Astrocyte (in vitro differentiated cells and primary cell): ENCODE measurements around the gene DHRS3. TPM values are rescaled to one million over a fixed set of nuclear protein-coding genes. Genes with fewer than 3 reads are reported as not detected.

Experiments used
- DNase-seq: peaks from one replicate; pipeline ENCODE4 v3.0.0-alpha.2; 2010; ENCODE audit warnings: low read depth
- FAIRE-seq: peaks from 2 replicates; lab custom pipeline; 2011; peaks lifted over from hg19 to GRCh38; lab: Jason Lieb, UNC
- H2AFZ ChIP-seq: 2 replicates; pipeline ENCODE4 v1.6.0; 2012; ENCODE audit warnings: low read depth, low read length, inconsistent platforms
- H3K27ac ChIP-seq: 2 replicates; pipeline ENCODE4 v1.5.1; 2011; ENCODE audit warnings: low read depth, low read length, inconsistent platforms
- H3K27me3 ChIP-seq: 2 replicates; pipeline ENCODE4 v1.6.0; 2011; ENCODE audit warnings: low read length, inconsistent platforms; ENCODE audit not compliant: insufficient read depth
- H3K36me3 ChIP-seq: 2 replicates; pipeline ENCODE4 v1.5.1; 2011; ENCODE audit warnings: low read length, inconsistent platforms; ENCODE audit not compliant: insufficient read depth
- H3K4me1 ChIP-seq: 2 replicates; pipeline ENCODE4 v1.5.1; 2011; ENCODE audit warnings: low read length, inconsistent platforms; ENCODE audit not compliant: insufficient read depth
- H3K4me2 ChIP-seq: 2 replicates; pipeline ENCODE4 v1.6.0; 2012; ENCODE audit warnings: low read length, inconsistent platforms
- H3K4me3 ChIP-seq: 2 replicates; pipeline ENCODE4 v1.5.1; 2011; ENCODE audit warnings: low read depth, mild to moderate bottlenecking, low read length, inconsistent platforms; ENCODE audit not compliant: insufficient read depth
- H3K79me2 ChIP-seq: 2 replicates; pipeline ENCODE4 v1.6.0; 2012; ENCODE audit warnings: mild to moderate bottlenecking, low read length, inconsistent platforms; ENCODE audit not compliant: insufficient read depth
- H3K9ac ChIP-seq: 2 replicates; pipeline ENCODE4 v1.6.0; 2012; ENCODE audit warnings: mild to moderate bottlenecking, low read length, inconsistent platforms
- H3K9me3 ChIP-seq: 2 replicates; pipeline ENCODE4 v1.5.1; 2012; ENCODE audit warnings: low read depth, mild to moderate bottlenecking, low read length, inconsistent platforms; ENCODE audit not compliant: insufficient read depth
- H4K20me1 ChIP-seq: 2 replicates; pipeline ENCODE4 v1.6.0; 2012; ENCODE audit warnings: low read length, inconsistent platforms; ENCODE audit not compliant: insufficient read depth
- H3K27ac Mint-ChIP-seq: one replicate; pipeline ENCODE4 v1.8.0; 2021; ENCODE audit warnings: mild to moderate bottlenecking, mixed read lengths; ENCODE audit not compliant: unreplicated experiment
- H3K27me3 Mint-ChIP-seq: one replicate; pipeline ENCODE4 v1.8.0; 2021; ENCODE audit warnings: low read depth, mixed read lengths; ENCODE audit not compliant: unreplicated experiment
- H3K36me3 Mint-ChIP-seq: one replicate; pipeline ENCODE4 v1.8.0; 2021; ENCODE audit warnings: low read depth, mixed read lengths; ENCODE audit not compliant: unreplicated experiment
- H3K4me1 Mint-ChIP-seq: one replicate; pipeline ENCODE4 v1.8.0; 2021; ENCODE audit warnings: low read depth, mixed read lengths; ENCODE audit not compliant: unreplicated experiment
- H3K4me3 Mint-ChIP-seq: one replicate; pipeline ENCODE4 v1.8.0; 2021; ENCODE audit warnings: mild to moderate bottlenecking, moderate library complexity, mixed read lengths; ENCODE audit not compliant: unreplicated experiment
- H3K9me3 Mint-ChIP-seq: one replicate; pipeline ENCODE4 v1.8.0; 2021; ENCODE audit warnings: mild to moderate bottlenecking, mixed read lengths; ENCODE audit not compliant: unreplicated experiment
- EZH2 ChIP-seq: IDR thresholded peaks from 2 replicates; pipeline ENCODE4 v1.6.1; 2012; ENCODE audit warnings: mild to moderate bottlenecking, low read length, inconsistent platforms; ENCODE audit not compliant: insufficient read depth
- total RNA-seq: library from RNA; stranded (reverse); gene quantifications from 2 replicates; pipeline ENCODE4 v1.2.1, GENCODE V29; 2021
- TF ChIP-seq, protein P1 (sequence below): IDR thresholded peaks from 2 replicates; pipeline ENCODE4 v1.5.1; 2011; ENCODE audit warnings: low read depth, mild to moderate bottlenecking, inconsistent platforms, low read length, moderate library complexity; ENCODE audit not compliant: insufficient read depth

Gene DHRS3
- total RNA-seq, 1 donor from 2014 or later: 3.4 TPM

- H3K27me3 Mint-ChIP-seq: peaks cover 18% of the 10 kb centered on the region
- H3K9me3 Mint-ChIP-seq: peaks cover 2% of the 10 kb centered on the region
- peak overlapping the region; percentile 45 for H3K27ac ChIP-seq
- FAIRE-seq (peak; percentile 23), DNase-seq (no peak)
- no peaks in the 10 kb centered on the region for H3K36me3 ChIP-seq
- peak overlapping the region; percentile 87 for H3K9ac ChIP-seq
- peak overlapping the region; percentile 80 for H3K4me3 Mint-ChIP-seq
- peaks cover 61% of the 10 kb centered on the region for H3K79me2 ChIP-seq
- H3K27ac Mint-ChIP-seq: peak overlapping the region; percentile 37
- peak overlapping the region; percentile 95 for H3K4me2 ChIP-seq
- peak overlapping the region; percentile 74 for H3K4me3 ChIP-seq
- H2AFZ ChIP-seq: no peak overlapping the region
- H3K4me1 ChIP-seq: peaks cover 36% of the 10 kb centered on the region
- no peaks in the 10 kb centered on the region for H3K27me3 ChIP-seq
- no peaks in the 10 kb centered on the region for H3K9me3 ChIP-seq
- TF ChIP-seq, protein P1, sequence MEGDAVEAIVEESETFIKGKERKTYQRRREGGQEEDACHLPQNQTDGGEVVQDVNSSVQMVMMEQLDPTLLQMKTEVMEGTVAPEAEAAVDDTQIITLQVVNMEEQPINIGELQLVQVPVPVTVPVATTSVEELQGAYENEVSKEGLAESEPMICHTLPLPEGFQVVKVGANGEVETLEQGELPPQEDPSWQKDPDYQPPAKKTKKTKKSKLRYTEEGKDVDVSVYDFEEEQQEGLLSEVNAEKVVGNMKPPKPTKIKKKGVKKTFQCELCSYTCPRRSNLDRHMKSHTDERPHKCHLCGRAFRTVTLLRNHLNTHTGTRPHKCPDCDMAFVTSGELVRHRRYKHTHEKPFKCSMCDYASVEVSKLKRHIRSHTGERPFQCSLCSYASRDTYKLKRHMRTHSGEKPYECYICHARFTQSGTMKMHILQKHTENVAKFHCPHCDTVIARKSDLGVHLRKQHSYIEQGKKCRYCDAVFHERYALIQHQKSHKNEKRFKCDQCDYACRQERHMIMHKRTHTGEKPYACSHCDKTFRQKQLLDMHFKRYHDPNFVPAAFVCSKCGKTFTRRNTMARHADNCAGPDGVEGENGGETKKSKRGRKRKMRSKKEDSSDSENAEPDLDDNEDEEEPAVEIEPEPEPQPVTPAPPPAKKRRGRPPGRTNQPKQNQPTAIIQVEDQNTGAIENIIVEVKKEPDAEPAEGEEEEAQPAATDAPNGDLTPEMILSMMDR: no peak
- no peak for TF ChIP-seq EZH2
- H3K4me1 Mint-ChIP-seq: peaks cover 27% of the 10 kb centered on the region
- H4K20me1 ChIP-seq: peaks cover 41% of the 10 kb centered on the region
- no peaks in the 10 kb centered on the region for H3K36me3 Mint-ChIP-seq
Measured at GRCh38 chr1:12615865-12616708, 1.9 kb downstream of the DHRS3 start.

DNA sequence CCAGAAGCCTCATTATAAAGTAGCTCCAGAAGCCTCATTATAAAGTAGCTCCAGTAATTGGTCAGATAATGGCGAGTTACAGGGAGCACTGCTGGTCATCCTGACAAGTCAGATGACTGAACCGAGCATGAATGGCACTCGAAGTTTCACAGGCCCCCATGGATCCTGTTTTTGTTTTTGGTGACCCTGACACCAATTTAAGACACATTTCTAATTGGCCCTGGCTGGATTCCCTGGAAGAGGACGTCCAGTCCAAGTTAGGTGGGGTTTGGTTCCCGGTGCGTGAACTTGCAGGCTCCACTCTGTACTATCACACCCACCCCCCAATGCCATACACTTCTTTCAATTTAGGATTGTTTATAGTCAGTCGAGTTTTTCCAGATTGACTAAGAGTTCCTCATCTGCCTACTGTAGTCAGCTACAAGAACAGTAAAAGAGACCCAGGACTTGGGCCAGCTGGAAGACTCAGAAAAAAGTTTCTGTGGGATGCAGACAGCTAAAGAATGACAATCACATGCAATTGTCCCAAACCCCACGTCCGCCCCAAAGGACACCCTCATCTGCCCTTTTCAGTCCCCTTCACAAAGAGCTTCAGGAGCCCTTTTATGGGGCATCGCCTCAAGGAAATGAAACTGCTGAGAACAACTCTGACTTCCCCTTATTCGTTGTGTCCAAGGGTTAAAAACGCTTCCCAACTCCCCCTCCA lies 2.7 kb downstream of the DHRS3 start:
- peak overlapping the region; percentile 37 for H3K27ac Mint-ChIP-seq
- peak overlapping the region; percentile 74 for H3K4me3 ChIP-seq
- H3K36me3 ChIP-seq: no peaks in the 10 kb centered on the region
- no peaks in the 10 kb centered on the region for H3K9me3 ChIP-seq
- H3K4me3 Mint-ChIP-seq: peak overlapping the region; percentile 80
- FAIRE-seq (no peak), DNase-seq (no peak)
- peak overlapping the region; percentile 95 for H3K4me2 ChIP-seq
- H3K27me3 ChIP-seq: no peaks in the 10 kb centered on the region
- H3K9ac ChIP-seq: peak overlapping the region; percentile 87
- H3K79me2 ChIP-seq: peaks cover 69% of the 10 kb centered on the region
- H3K27ac ChIP-seq: peak overlapping the region; percentile 45
- peaks cover 49% of the 10 kb centered on the region for H4K20me1 ChIP-seq
- H3K4me1 ChIP-seq: peaks cover 31% of the 10 kb centered on the region
- H2AFZ ChIP-seq: no peak overlapping the region
- H3K27me3 Mint-ChIP-seq: peaks cover 26% of the 10 kb centered on the region
- no peak for TF ChIP-seq EZH2
- TF ChIP-seq, protein P1: no peak
- peaks cover 4% of the 10 kb centered on the region for H3K9me3 Mint-ChIP-seq
- H3K36me3 Mint-ChIP-seq: no peaks in the 10 kb centered on the region
- peaks cover 23% of the 10 kb centered on the region for H3K4me1 Mint-ChIP-seq
